H1 (cell line): Measurements from ENCODE around the gene ANXA1. TPM values are rescaled to one million over a fixed set of nuclear protein-coding genes. Genes with fewer than 3 reads are reported as not detected.

Source experiments
- CTCF ChIA-PET: fragments of 300-600 bp; sonication (Branson Sonifier 250); formaldehyde crosslinking; loops from one replicate; lab custom pipeline; 2021; ENCODE audit not compliant: partially characterized antibody; lab: Charles Lee
- POLR2A ChIA-PET: fragments of 300-600 bp; sonication (Branson Sonifier 250); formaldehyde crosslinking; loops from one replicate; lab custom pipeline; 2021; ENCODE audit warnings: inconsistent platforms; ENCODE audit not compliant: partially characterized antibody; lab: Charles Lee
- DNase-seq, 2 experiments: peaks; one replicate each; pipeline versions ENCODE4 v3.0.0 to v3.0.0-alpha.2; 2010 to 2022; ENCODE audit warnings: low spot score in 2 of 2, low read depth in 1 of 2, mixed read lengths in 1 of 2
- FAIRE-seq: peaks from 2 replicates; lab custom pipeline; 2011; peaks lifted over from hg19 to GRCh38; lab: Jason Lieb, UNC
- H2AFZ ChIP-seq: 2 replicates; pipeline ENCODE4 v1.8.1; 2012; ENCODE audit warnings: low read length, inconsistent platforms
- H2AK5ac ChIP-seq: 2 replicates; pipeline ENCODE4 v1.6.1; 2013; ENCODE audit warnings: low read depth, low read length
- H2BK120ac ChIP-seq: replicated peaks from 2 replicates; pipeline ENCODE3; 2013; ENCODE audit warnings: low read depth, low read length, inconsistent platforms
- H2BK12ac ChIP-seq: 2 replicates; pipeline ENCODE4 v1.6.1; 2013; ENCODE audit warnings: low read depth, low read length
- H2BK15ac ChIP-seq: 2 replicates; pipeline ENCODE4 v1.6.1; 2013; ENCODE audit warnings: low read length
- H2BK20ac ChIP-seq: 2 replicates; pipeline ENCODE4 v1.6.1; 2013; ENCODE audit warnings: low read length
- H2BK5ac ChIP-seq: 2 replicates; pipeline ENCODE4 v1.6.1; 2013; ENCODE audit warnings: low read depth, low read length
- H3K14ac ChIP-seq: 2 replicates; pipeline ENCODE4 v1.6.1; 2013; ENCODE audit warnings: inconsistent platforms; ENCODE audit not compliant: insufficient read length
- H3K18ac ChIP-seq: 2 replicates; pipeline ENCODE4 v1.6.1; 2013; ENCODE audit warnings: low read length; ENCODE audit errors: extremely low read depth
- H3K23ac ChIP-seq: 2 replicates; pipeline ENCODE4 v1.6.1; 2013; ENCODE audit warnings: inconsistent platforms; ENCODE audit not compliant: insufficient read length
- H3K23me2 ChIP-seq: 2 replicates; pipeline ENCODE4 v1.6.1; 2013; ENCODE audit warnings: low read depth, low read length
- H3K27ac ChIP-seq: 2 replicates; pipeline ENCODE4 v1.6.1; 2011; ENCODE audit warnings: low read depth, low read length, inconsistent platforms
- H3K27me3 ChIP-seq, 4 experiments: replicated peaks in 1 of 4; 1 replicate in 1 of 4; 2 replicates in 3 of 4; pipeline versions ENCODE4 v1.6.1 to v1.8.1; 2011 to 2013; ENCODE audit warnings: low read length in 3 of 4, mild to moderate bottlenecking in 3 of 4, inconsistent platforms in 2 of 4, mixed read lengths in 2 of 4, moderate library complexity in 1 of 4; ENCODE audit not compliant: control insufficient read depth in 3 of 4, insufficient read depth in 3 of 4; ENCODE audit errors: extremely low read depth in 1 of 4
- H3K36me3 ChIP-seq, 4 experiments: 2 replicates each; pipeline versions ENCODE4 v1.6.1 to v1.8.1; 2011 to 2013; ENCODE audit warnings: mild to moderate bottlenecking in 4 of 4, low read length in 3 of 4, moderate library complexity in 2 of 4, control low read depth in 1 of 4, inconsistent platforms in 1 of 4; ENCODE audit not compliant: insufficient read depth in 4 of 4, control insufficient read depth in 2 of 4
- H3K4ac ChIP-seq: replicated peaks from 2 replicates; pipeline ENCODE3; 2013; ENCODE audit warnings: low read length, low read depth, mixed read lengths, inconsistent platforms; ENCODE audit not compliant: insufficient read length
- H3K4me1 ChIP-seq, 4 experiments: replicated peaks in 1 of 4; 1 replicate in 1 of 4; 2 replicates in 3 of 4; pipeline versions ENCODE4 v1.6.1 to v1.8.1; 2011 to 2013; ENCODE audit warnings: low read length in 3 of 4, inconsistent platforms in 2 of 4, mixed read lengths in 1 of 4; ENCODE audit not compliant: insufficient read depth in 4 of 4, control insufficient read depth in 3 of 4
- H3K4me2 ChIP-seq, 2 experiments: 2 replicates each; pipeline versions ENCODE4 v1.6.1 to v1.8.1; 2011 to 2013; ENCODE audit warnings: low read depth in 2 of 2, low read length in 2 of 2, control low read depth in 1 of 2, inconsistent platforms in 1 of 2, mild to moderate bottlenecking in 1 of 2; ENCODE audit not compliant: insufficient read depth in 1 of 2
- H3K4me3 ChIP-seq, 4 experiments: fragments of 200-600, 300-600 bp in 1 of 4; sonication (generic), shearing (Covaris generic), sonication (Bioruptor Twin) in 1 of 4; 2 replicates each; pipeline versions ENCODE4 v1.5.1 to v1.8.1; 2011 to 2016; ENCODE audit warnings: low read length in 4 of 4, low read depth in 3 of 4, control low read depth in 2 of 4, inconsistent platforms in 2 of 4, mild to moderate bottlenecking in 2 of 4, mixed read lengths in 1 of 4, moderate library complexity in 1 of 4; ENCODE audit not compliant: insufficient read depth in 2 of 4; ENCODE audit errors: extremely low read depth in 1 of 4
- H3K56ac ChIP-seq: replicated peaks from 2 replicates; pipeline ENCODE3; 2013; ENCODE audit warnings: low read depth, mild to moderate bottlenecking, mixed read lengths, low read length, inconsistent platforms; ENCODE audit not compliant: insufficient read length
- H3K79me1 ChIP-seq: 2 replicates; pipeline ENCODE4 v1.6.1; 2013; ENCODE audit warnings: low read depth, low read length, control low read depth
- H3K79me2 ChIP-seq, 2 experiments: 2 replicates each; pipeline versions ENCODE4 v1.6.1 to v1.8.1; 2012 to 2013; ENCODE audit warnings: low read length in 2 of 2, mild to moderate bottlenecking in 2 of 2, inconsistent platforms in 1 of 2; ENCODE audit not compliant: insufficient read depth in 2 of 2, control insufficient read depth in 1 of 2
- H3K9ac ChIP-seq, 4 experiments: replicated peaks in 1 of 4; 1 replicate in 1 of 4; 2 replicates in 3 of 4; pipeline versions ENCODE4 v1.6.1 to v1.8.1; 2011 to 2013; ENCODE audit warnings: low read depth in 3 of 4, low read length in 3 of 4, control low read depth in 2 of 4, mild to moderate bottlenecking in 2 of 4, moderate library complexity in 2 of 4, inconsistent platforms in 1 of 4; ENCODE audit errors: extremely low read depth in 1 of 4
- H3K9me3 ChIP-seq, 2 experiments: 2 replicates each; pipeline versions ENCODE4 v1.6.1 to v1.8.1; 2012 to 2013; ENCODE audit warnings: mild to moderate bottlenecking in 2 of 2, moderate library complexity in 2 of 2, control low read depth in 1 of 2, inconsistent platforms in 1 of 2, low read depth in 1 of 2, low read length in 1 of 2, mixed read lengths in 1 of 2; ENCODE audit not compliant: insufficient read depth in 2 of 2
- H4K20me1 ChIP-seq, 2 experiments: replicated peaks in 1 of 2; 2 replicates each; pipeline versions ENCODE3 to v1.8.1; 2011 to 2013; ENCODE audit warnings: inconsistent platforms in 2 of 2, low read length in 2 of 2, mild to moderate bottlenecking in 1 of 2; ENCODE audit not compliant: insufficient read depth in 2 of 2, control insufficient read depth in 1 of 2
- H4K5ac ChIP-seq: 2 replicates; pipeline ENCODE4 v1.6.1; 2013; ENCODE audit warnings: low read length, low read depth, mixed read lengths, inconsistent platforms; ENCODE audit not compliant: insufficient read length
- H4K8ac ChIP-seq: 2 replicates; pipeline ENCODE4 v1.8.0; 2013; ENCODE audit warnings: mild to moderate bottlenecking, moderate library complexity, low read length, inconsistent platforms; ENCODE audit not compliant: insufficient read depth; ENCODE audit errors: extremely low read depth
- H4K91ac ChIP-seq: replicated peaks from 2 replicates; pipeline ENCODE3; 2013; ENCODE audit warnings: low read length, mixed read lengths, inconsistent platforms; ENCODE audit not compliant: insufficient read length
- BACH1 ChIP-seq: IDR thresholded peaks from 2 replicates; pipeline ENCODE4 v1.6.1; 2012; ENCODE audit warnings: low read length, improper control_type of control experiment
- CHD1 ChIP-seq: IDR thresholded peaks from 2 replicates; pipeline ENCODE4 v1.6.1; 2012; ENCODE audit warnings: low read depth, low read length, improper control_type of control experiment
- FOSL1 ChIP-seq: IDR thresholded peaks from 2 replicates; pipeline ENCODE4 v1.6.1; 2011; ENCODE audit warnings: mild to moderate bottlenecking, low read depth, low read length, moderate library complexity; ENCODE audit not compliant: insufficient read depth
- JUN ChIP-seq: IDR thresholded peaks from 2 replicates; pipeline ENCODE4 v1.6.1; 2011; ENCODE audit warnings: low read depth, mild to moderate bottlenecking, improper control_type of control experiment, low read length
- SIX5 ChIP-seq: IDR thresholded peaks from 2 replicates; pipeline ENCODE4 v1.6.1; 2011; ENCODE audit warnings: mild to moderate bottlenecking, low read depth, low read length
- WGBS, 2 experiments: shearing (Covaris generic) in 1 of 2; methylation state at CpG; one replicate each; pipeline versions ENCODE4 v1.1.6 to v1.1.7; 2013 to 2015; ENCODE audit warnings: low lambda C conversion rate in 2 of 2, mixed read lengths in 2 of 2, inconsistent platforms in 1 of 2, low coverage in 1 of 2, missing lambda C conversion rate in 1 of 2; ENCODE audit not compliant: insufficient replicate concordance in 2 of 2, insufficient coverage in 1 of 2, insufficient read length in 1 of 2; ENCODE audit errors: extremely low coverage in 1 of 2, missing lambda C conversion rate in 1 of 2; 5-methylcytosine and 5-hydroxymethylcytosine counted together
- long read RNA-seq, 2 experiments: library from RNA in 1 of 2; library from capped mRNA in 1 of 2; stranded (forward); transcript quantifications; one replicate each; pipeline ENCODE4 v2.0.0, GENCODE V29; 2021; ENCODE audit warnings: inconsistent platforms in 1 of 2
- polyA minus RNA-seq, 3 experiments: library from RNA; depleted of rRNA, polyadenylated mRNA; stranded (reverse); fragments of >200 nt; gene quantifications; 1 replicate in 2 of 3; 2 replicates in 1 of 3; pipeline ENCODE4 v1.2.3, GENCODE V29; 2011
- polyA plus RNA-seq, 7 experiments: library from polyadenylated mRNA; depleted of rRNA in 3 of 7; stranded (reverse) in 5 of 7; unstranded in 2 of 7; fragments of >200 nt in 5 of 7; fragments of 200-250 nt in 2 of 7; gene quantifications; 1 replicate in 5 of 7; 2 replicates in 1 of 7; 4 replicates in 1 of 7; pipeline versions ENCODE4 v1.2.1 to v1.2.3, GENCODE V29; 2011 to 2013; ENCODE audit warnings: missing spikeins in 2 of 7, mixed read lengths in 2 of 7
- total RNA-seq: library from RNA; stranded (reverse); fragmentation: NEBNext Ultra II Directional; extraction: Animal tissue kit (Norgen Biotek cat#: 25700); gene quantifications from 2 replicates; pipeline ENCODE4 v1.2.1, GENCODE V29; 2021
- TF ChIP-seq, protein P1 (sequence below): IDR thresholded peaks from 2 replicates; pipeline ENCODE4 v1.6.1; 2012; ENCODE audit warnings: inconsistent platforms

ANXA1 gene, protein sequence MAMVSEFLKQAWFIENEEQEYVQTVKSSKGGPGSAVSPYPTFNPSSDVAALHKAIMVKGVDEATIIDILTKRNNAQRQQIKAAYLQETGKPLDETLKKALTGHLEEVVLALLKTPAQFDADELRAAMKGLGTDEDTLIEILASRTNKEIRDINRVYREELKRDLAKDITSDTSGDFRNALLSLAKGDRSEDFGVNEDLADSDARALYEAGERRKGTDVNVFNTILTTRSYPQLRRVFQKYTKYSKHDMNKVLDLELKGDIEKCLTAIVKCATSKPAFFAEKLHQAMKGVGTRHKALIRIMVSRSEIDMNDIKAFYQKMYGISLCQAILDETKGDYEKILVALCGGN
- total RNA-seq = 5.7 and 6.7 TPM in 2 replicates
- polyA plus RNA-seq (2011; rRNA removed) = 0.50 and 0.71 TPM in 2 replicates
- polyA plus RNA-seq (2011; cell fraction: cytosol; rRNA removed) = 1.5 TPM
- polyA plus RNA-seq (2011; cell fraction: nucleus; rRNA removed) = 0.23 TPM
- polyA plus RNA-seq (2012, experiment 1 of 2) = 1.5 to 5.3 TPM (median 2.6 TPM) in 4 replicates
- polyA plus RNA-seq (2012, experiment 2 of 2) = 0.62 TPM
- polyA plus RNA-seq (2013, experiment 1 of 2) = 12.3 TPM
- polyA plus RNA-seq (2013, experiment 2 of 2) = 12.5 TPM
- polyA minus RNA-seq (2011; rRNA and poly(A)+ RNA removed) = 1.3 and 2.0 TPM in 2 replicates
- polyA minus RNA-seq (2011; cell fraction: cytosol; rRNA and poly(A)+ RNA removed) = 3.4 TPM
- polyA minus RNA-seq (2011; cell fraction: nucleus; rRNA and poly(A)+ RNA removed) = 3.2 TPM
- long read RNA-seq, experiment 1, partial matches to known transcripts = 5 of 9 reads
- long read RNA-seq, experiment 1, other reads (novel, unspliced or antisense) = 0 of 9 reads
- long read RNA-seq, experiment 2, transcript ANXA1-201 (13 exons, 1,509 nt) = major isoform, 13 of 13 reads
- long read RNA-seq, experiment 2, partial matches to known transcripts = 0 of 13 reads
- long read RNA-seq, experiment 2, other reads (novel, unspliced or antisense) = 0 of 13 reads

DNA sequence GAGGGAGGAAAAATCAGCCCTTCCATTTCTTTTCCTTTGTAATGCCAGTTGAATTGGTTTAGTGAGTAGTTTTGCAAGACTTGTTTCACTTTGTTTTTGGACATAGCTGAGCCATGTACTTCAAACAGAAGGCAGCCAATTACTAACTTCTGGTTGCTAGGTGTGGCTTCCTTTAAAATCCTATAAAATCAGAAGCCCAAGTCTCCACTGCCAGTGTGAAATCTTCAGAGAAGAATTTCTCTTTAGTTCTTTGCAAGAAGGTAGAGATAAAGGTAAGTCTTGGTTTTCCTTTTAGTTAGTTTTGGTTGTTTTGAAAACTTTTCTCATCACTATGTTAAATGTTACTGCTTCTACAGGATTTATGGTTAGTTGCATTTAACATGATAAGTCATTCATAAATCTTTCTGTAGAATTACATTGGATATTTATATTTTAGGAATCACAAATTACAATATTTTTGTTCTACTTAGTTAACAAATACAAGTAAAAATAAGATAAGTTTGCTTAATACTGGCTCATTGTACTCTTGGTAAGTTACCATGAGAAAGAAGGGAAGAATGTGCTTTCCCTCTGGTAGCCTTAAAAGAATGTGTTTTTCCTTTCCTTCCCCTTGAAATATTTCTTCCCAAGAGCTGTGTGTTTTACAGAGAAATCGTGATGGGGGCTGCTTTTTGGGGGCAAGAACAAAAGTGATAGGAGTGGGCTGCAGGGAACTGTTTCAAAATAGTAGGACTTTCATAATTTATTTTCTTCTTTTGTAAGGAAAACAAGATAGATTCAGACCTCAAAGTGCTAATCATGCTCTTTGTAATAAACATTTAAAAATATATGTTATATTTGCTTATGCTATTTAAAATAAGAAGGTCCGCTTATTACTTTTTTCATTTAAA lies at the start of gene ANXA1:
ANXA1 (plus strand) TSS at position 213 of the 890 bp plus-strand sequence. CDS start 6,671 bp downstream, outside the sequence.
- no peak within 1 kb of the TSS for H2BK120ac ChIP-seq
- H3K4ac ChIP-seq = no peak within 1 kb of the TSS
- H4K8ac ChIP-seq = no peak within 1 kb of the TSS
- H2AFZ ChIP-seq = no peak within 1 kb of the TSS
- H2BK20ac ChIP-seq = no peak within 1 kb of the TSS
- WGBS, 2 experiments = 48% methylated on average over 2 of the region's 2 CpGs; no CpG with 5 or more reads in 1 of the 2 experiments
- no peaks in the 10 kb centered on the region for H3K36me3 ChIP-seq
- H4K91ac ChIP-seq = no peak within 1 kb of the TSS
- H3K56ac ChIP-seq = no peak within 1 kb of the TSS
- no peak within 1 kb of the TSS for H2BK15ac ChIP-seq
- peak; percentile 36 for FAIRE-seq
- no peak within 1 kb of the TSS for H3K14ac ChIP-seq
- peaks cover 0 to 7% (median 5%) of the 10 kb centered on the region in 4 experiments; a peak in 2 of 7 replicates for H3K4me1 ChIP-seq
- no peak within 1 kb of the TSS for H2AK5ac ChIP-seq
- H4K20me1 ChIP-seq = no peaks in the 10 kb centered on the region
- H3K9ac ChIP-seq = no peak within 1 kb of the TSS
- ChIA-PET CTCF (interaction anchor here (1.5 kb wide), 1 partner anchor 44 kb away, joined by 7 read pairs; no protein-coding TSS in a partner anchor), POLR2A (interaction anchor here (1.5 kb wide), 1 partner anchor 9 kb away, joined by 3 read pairs; no protein-coding TSS in a partner anchor)
- H3K27ac ChIP-seq = peak within 1 kb of the TSS; percentile 17; the same call in 1 of the 2 replicates
- no peak for DNase-seq
- no peaks in the 10 kb centered on the region for H3K79me1 ChIP-seq
- H3K4me2 ChIP-seq = peak within 1 kb of the TSS in 1 of 2 experiments; percentile 12; a peak in 1 of 4 replicates
- H3K9me3 ChIP-seq = no peaks in the 10 kb centered on the region
- no peak within 1 kb of the TSS for H3K23ac ChIP-seq
- H2BK12ac ChIP-seq = no peak within 1 kb of the TSS
- H4K5ac ChIP-seq = peak within 1 kb of the TSS; percentile 86
- H2BK5ac ChIP-seq = no peak within 1 kb of the TSS
- no peaks in the 10 kb centered on the region for H3K27me3 ChIP-seq
- H3K23me2 ChIP-seq = no peaks in the 10 kb centered on the region
- no peak within 1 kb of the TSS for H3K18ac ChIP-seq
- H3K4me3 ChIP-seq = no peak within 1 kb of the TSS
- H3K79me2 ChIP-seq = no peaks in the 10 kb centered on the region
- no peak for TF ChIP-seq BACH1
- no peak for TF ChIP-seq FOSL1
- TF ChIP-seq JUN = no peak
- TF ChIP-seq SIX5 = no peak
- TF ChIP-seq, protein P1, sequence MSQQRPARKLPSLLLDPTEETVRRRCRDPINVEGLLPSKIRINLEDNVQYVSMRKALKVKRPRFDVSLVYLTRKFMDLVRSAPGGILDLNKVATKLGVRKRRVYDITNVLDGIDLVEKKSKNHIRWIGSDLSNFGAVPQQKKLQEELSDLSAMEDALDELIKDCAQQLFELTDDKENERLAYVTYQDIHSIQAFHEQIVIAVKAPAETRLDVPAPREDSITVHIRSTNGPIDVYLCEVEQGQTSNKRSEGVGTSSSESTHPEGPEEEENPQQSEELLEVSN = no peak
- TF ChIP-seq CHD1 = no peak
